C1 segment of cervical spinal cord (tissue), 14 donors: ENCODE data around the gene ODAD2.

Experiments used
- DNase-seq, 14 donors: peaks; one replicate each; lab custom pipeline; 2025; lab: John Stamatoyannopoulos, UW

The ODAD2 gene

DNA sequence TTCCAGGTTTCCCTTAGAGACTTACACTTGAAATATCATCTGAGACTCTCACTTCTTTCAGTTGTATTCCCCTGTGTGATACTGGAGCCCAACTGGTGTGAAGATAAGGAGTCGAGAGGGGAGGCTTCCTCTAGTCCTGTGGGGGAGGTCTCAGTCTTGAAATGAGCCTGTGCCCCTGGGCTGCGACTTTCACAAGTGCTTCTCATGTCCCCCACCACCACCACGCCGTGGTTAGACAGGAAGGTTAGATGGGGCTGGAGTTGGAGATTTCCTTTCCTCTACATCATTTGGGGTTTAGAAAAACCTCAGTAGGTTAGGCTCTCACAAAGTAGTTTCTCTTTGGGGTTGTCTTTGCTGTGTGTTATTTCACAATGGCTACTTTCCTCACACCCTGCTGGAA lies 227.6 kb downstream of the ODAD2 start:
- DNase-seq: no peak

DNA sequence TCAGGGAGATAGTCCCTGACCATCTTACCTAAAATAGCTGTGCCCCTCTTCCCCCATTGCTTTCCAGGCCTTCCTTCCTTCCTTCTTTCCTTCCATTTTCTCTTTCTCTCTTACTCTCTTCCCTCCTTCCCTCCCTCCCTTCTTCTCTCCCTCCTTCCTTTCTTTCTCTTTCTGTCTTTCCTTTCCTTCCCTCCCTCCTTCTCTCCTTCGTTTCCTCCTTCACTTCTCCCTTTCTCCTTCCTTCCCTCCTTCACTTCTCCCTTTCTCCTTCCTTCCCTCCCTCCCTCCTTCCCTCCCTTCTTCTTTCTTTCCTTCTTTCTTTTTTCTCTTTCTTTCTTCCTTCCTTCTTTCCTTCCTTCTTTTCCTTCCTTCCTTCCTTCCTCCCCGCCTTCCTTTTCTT lies 228.7 kb downstream of the ODAD2 start:
- no peak for DNase-seq
